ENCODE data around the gene TGM5. TPM values are rescaled to one million over a fixed set of nuclear protein-coding genes. Genes with fewer than 3 reads are reported as not detected.

The TGM5 gene
- total RNA-seq, 1 donor: not detected

DNA sequence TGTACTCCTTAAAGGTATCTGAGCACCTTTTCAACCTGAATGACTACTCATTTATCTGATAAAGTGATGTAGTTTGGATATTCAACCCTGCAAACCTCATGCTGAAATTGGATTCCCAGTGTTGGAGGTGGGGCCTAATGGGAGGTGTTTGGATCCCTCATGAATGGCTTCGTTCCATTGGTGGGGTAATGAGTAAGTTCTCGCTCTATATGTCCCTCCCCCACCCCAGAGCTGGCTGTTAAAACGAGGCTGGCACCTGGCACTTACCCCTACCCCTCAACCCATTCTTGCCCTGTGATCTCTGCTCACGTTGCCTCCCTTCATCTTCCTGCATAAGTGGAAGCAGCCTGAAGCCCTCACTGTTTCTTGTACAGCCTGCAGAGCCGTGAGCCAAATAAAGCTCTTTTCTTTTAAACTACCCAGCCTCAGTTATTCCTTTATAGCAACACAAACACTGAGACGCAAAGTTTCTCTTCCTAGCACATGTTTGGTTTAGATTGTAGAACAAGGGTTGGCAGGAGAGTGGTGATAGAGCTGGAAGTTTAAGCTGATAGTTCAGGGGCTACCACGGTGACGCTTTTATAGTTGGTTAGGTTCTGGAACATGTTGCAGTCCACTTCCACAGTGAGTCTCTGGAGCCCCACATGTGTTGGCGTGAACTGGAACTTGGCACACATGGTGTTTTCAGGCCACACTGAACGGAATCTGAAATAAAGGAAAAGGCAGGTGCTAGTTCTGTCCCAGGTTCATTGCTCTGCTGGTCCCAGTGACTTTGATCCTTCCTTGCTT lies 69.8 kb downstream of the TGM5 start:
- H2AFZ ChIP-seq (ENCODE audit: low read length): no peak overlapping the region
- no peaks in the 10 kb centered on the region for H3K27me3 ChIP-seq (ENCODE audit: insufficient read depth, low read length)
- TF ChIP-seq, protein P1, sequence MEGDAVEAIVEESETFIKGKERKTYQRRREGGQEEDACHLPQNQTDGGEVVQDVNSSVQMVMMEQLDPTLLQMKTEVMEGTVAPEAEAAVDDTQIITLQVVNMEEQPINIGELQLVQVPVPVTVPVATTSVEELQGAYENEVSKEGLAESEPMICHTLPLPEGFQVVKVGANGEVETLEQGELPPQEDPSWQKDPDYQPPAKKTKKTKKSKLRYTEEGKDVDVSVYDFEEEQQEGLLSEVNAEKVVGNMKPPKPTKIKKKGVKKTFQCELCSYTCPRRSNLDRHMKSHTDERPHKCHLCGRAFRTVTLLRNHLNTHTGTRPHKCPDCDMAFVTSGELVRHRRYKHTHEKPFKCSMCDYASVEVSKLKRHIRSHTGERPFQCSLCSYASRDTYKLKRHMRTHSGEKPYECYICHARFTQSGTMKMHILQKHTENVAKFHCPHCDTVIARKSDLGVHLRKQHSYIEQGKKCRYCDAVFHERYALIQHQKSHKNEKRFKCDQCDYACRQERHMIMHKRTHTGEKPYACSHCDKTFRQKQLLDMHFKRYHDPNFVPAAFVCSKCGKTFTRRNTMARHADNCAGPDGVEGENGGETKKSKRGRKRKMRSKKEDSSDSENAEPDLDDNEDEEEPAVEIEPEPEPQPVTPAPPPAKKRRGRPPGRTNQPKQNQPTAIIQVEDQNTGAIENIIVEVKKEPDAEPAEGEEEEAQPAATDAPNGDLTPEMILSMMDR (IDR thresholded peaks at IDR 0.05; ENCODE audit: extremely low read depth, low read depth, low read length): no peak

DNA sequence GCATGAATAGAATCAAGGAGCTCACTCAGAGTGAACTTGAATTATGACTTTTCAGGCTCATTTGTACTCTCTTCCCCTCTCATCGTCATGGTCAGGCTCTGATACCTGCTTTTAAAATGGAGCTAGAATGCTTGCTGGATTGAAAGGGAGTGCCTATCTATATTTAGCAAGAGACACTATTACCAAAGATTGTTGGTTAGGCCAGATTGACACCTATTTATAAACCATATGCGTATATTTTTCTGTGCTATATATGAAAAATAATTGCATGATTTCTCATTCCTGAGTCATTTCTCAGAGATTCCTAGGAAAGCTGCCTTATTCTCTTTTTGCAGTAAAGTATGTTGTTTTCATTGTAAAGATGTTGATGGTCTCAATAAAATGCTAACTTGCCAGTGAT lies 71.9 kb downstream of the TGM5 start:
- no peak overlapping the region for H3K4me2 ChIP-seq (ENCODE audit: insufficient read depth, low read length)
- no peaks in the 10 kb centered on the region for H3K9me3 ChIP-seq (ENCODE audit: low read depth, low read length)
- H3K36me3 ChIP-seq (ENCODE audit: insufficient read depth, low read length): peaks cover 39% of the 10 kb centered on the region

More for the DNA sequence above, 69.8 kb downstream of the TGM5 start:
- Histone ChIP-seq H3K79me2 (ENCODE audit: insufficient read depth, low read length) (no peaks in the 10 kb centered on the region), H3K9me3 (ENCODE audit: low read depth, low read length) (no peaks in the 10 kb centered on the region), H3K27ac (ENCODE audit: low read depth, low read length) (no peak overlapping the region), H3K4me1 (ENCODE audit: insufficient read depth, low read length) (peaks cover 8% of the 10 kb centered on the region), H4K20me1 (ENCODE audit: insufficient read depth, low read length) (no peaks in the 10 kb centered on the region), H3K36me3 (ENCODE audit: insufficient read depth, low read length) (peaks cover 19% of the 10 kb centered on the region), H3K4me2 (ENCODE audit: insufficient read depth, low read length) (no peak overlapping the region), H3K4me3 (ENCODE audit: insufficient read depth, low read length) (no peak overlapping the region)
- no peak for DNase-seq (ENCODE audit: insufficient read length, low spot score, missing footprints)

DNA sequence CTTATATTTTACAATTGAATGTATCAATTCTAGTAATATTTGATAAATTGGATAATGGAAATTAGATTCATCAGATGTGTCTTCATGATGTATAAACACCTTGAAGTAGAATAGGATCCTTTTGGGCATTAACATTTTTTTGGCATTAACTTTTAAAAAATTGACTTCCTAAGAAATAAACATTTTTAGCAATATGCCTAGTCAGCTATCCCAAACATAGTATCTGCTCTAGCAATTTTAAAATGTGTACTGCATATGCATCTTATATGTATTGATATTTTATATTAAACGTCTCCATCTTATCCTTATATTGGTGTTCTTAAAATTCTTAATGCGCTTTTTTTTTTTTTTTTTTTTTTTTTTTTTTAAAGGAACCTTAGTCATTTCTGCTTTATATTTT lies 73.0 kb downstream of the TGM5 start:
- Histone ChIP-seq H3K27ac (ENCODE audit: low read depth, low read length) (no peak overlapping the region), H3K27me3 (ENCODE audit: insufficient read depth, low read length) (no peaks in the 10 kb centered on the region), H4K20me1 (ENCODE audit: insufficient read depth, low read length) (no peaks in the 10 kb centered on the region), H3K36me3 (ENCODE audit: insufficient read depth, low read length) (peaks cover 44% of the 10 kb centered on the region), H3K4me2 (ENCODE audit: insufficient read depth, low read length) (no peak overlapping the region), H3K79me2 (ENCODE audit: insufficient read depth, low read length) (no peaks in the 10 kb centered on the region), H3K9me3 (ENCODE audit: low read depth, low read length) (no peaks in the 10 kb centered on the region), H3K4me3 (ENCODE audit: insufficient read depth, low read length) (no peak overlapping the region), H2AFZ (ENCODE audit: low read length) (no peak overlapping the region), H3K4me1 (ENCODE audit: insufficient read depth, low read length) (peaks cover 8% of the 10 kb centered on the region)
- TF ChIP-seq, protein P1 (IDR thresholded peaks at IDR 0.05; ENCODE audit: extremely low read depth, low read depth, low read length): no peak
- no peak for DNase-seq (ENCODE audit: insufficient read length, low spot score, missing footprints)

More for the DNA sequence above, 71.9 kb downstream of the TGM5 start:
- Histone ChIP-seq H3K27me3 (ENCODE audit: insufficient read depth, low read length) (no peaks in the 10 kb centered on the region), H4K20me1 (ENCODE audit: insufficient read depth, low read length) (no peaks in the 10 kb centered on the region), H3K27ac (ENCODE audit: low read depth, low read length) (peak overlapping the region; percentile 22), H2AFZ (ENCODE audit: low read length) (peak overlapping the region; percentile 5), H3K79me2 (ENCODE audit: insufficient read depth, low read length) (no peaks in the 10 kb centered on the region), H3K4me1 (ENCODE audit: insufficient read depth, low read length) (peaks cover 8% of the 10 kb centered on the region), H3K4me3 (ENCODE audit: insufficient read depth, low read length) (no peak overlapping the region)
- TF ChIP-seq, protein P1 (IDR thresholded peaks at IDR 0.05; ENCODE audit: extremely low read depth, low read depth, low read length): no peak
- no peak for DNase-seq (ENCODE audit: insufficient read length, low spot score, missing footprints)

DNA sequence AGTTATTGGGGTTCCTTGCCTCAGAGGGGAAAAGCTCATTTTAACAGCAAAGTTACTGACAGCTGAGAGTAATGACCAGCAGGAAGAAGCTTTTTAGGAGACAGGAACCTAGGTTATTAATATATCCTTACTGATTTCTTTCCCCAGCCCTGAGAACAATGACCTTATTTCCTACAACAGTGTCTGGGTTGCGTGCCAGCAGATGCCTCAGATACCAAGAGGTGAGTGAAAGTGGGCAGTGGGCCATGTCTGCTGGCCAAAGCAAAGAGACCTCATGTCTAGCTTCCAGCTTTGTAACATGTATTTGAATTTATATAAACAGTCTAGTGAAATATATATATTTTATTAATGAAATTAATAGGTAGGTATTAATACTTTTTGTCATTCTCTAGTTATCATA lies 76.5 kb downstream of the TGM5 start:
- Histone ChIP-seq H4K20me1 (ENCODE audit: insufficient read depth, low read length) (no peaks in the 10 kb centered on the region), H3K27me3 (ENCODE audit: insufficient read depth, low read length) (no peaks in the 10 kb centered on the region), H3K36me3 (ENCODE audit: insufficient read depth, low read length) (peaks cover 41% of the 10 kb centered on the region), H3K79me2 (ENCODE audit: insufficient read depth, low read length) (peaks cover 5% of the 10 kb centered on the region), H2AFZ (ENCODE audit: low read length) (no peak overlapping the region), H3K4me1 (ENCODE audit: insufficient read depth, low read length) (peaks cover 17% of the 10 kb centered on the region), H3K4me2 (ENCODE audit: insufficient read depth, low read length) (no peak overlapping the region), H3K9me3 (ENCODE audit: low read depth, low read length) (no peaks in the 10 kb centered on the region), H3K4me3 (ENCODE audit: insufficient read depth, low read length) (no peak overlapping the region), H3K27ac (ENCODE audit: low read depth, low read length) (no peak overlapping the region)
- TF ChIP-seq, protein P1 (IDR thresholded peaks at IDR 0.05; ENCODE audit: extremely low read depth, low read depth, low read length): no peak
- DNase-seq (ENCODE audit: insufficient read length, low spot score, missing footprints): no peak
